ENCODE measurements around the gene ABLIM3. TPM values are rescaled to one million over a fixed set of nuclear protein-coding genes. Genes with fewer than 3 reads are reported as not detected.
A peak's percentile ranks its signal among the peaks of the same experiment; 100 is the strongest.

The ABLIM3 gene
- total and polyA plus RNA-seq, 9 of the 15 experiments (the other 6 are each of a cell fraction or from before 2014, with no cell fraction given) = 0.03 to 0.38 (median 0.11) TPM

DNA sequence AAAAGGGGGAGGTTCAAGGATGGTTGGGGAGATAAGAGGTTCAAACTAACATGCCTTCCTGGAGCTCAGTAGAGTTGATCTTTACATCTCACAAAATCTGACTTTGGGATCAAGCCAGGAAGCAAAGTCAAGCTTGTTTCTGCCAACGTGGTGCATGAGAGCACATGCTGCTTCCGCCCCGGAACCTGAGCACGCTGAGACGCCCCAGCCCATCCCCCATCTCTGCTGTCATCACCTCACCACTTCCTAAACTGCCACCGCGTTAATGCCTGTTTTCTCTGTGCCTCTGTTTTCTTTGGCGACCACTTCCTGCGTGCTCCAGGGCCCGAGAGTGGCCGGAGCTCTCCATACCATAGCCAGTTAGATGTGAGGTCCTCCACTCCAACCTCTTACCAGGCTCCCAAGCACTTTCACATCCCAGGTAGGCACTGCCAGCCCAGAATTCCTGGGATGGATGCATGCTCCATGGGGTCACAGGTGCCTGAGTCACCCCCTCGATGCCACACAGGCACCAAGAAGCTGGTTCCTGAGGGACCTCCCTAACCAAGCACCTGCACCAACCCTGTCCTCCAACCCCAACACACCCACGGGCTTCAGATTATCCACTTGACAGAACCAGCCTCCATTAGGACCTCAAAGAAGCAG lies 99.2 kb downstream of the ABLIM3 start (continued):
- TF ChIP-seq IRF9 (tag; IDR thresholded peaks at IDR 0.05) = no peak
- no peak for TF ChIP-seq SMARCB1 (IDR thresholded peaks at IDR 0.05; ENCODE audit: insufficient read length, low read depth)
- TF ChIP-seq BACH1 (tag; IDR thresholded peaks at IDR 0.05) = no peak
- TF ChIP-seq ILK (tag; IDR thresholded peaks at IDR 0.05; ENCODE audit: borderline replicate concordance, low read depth) = no peak
- TF ChIP-seq, protein P1, sequence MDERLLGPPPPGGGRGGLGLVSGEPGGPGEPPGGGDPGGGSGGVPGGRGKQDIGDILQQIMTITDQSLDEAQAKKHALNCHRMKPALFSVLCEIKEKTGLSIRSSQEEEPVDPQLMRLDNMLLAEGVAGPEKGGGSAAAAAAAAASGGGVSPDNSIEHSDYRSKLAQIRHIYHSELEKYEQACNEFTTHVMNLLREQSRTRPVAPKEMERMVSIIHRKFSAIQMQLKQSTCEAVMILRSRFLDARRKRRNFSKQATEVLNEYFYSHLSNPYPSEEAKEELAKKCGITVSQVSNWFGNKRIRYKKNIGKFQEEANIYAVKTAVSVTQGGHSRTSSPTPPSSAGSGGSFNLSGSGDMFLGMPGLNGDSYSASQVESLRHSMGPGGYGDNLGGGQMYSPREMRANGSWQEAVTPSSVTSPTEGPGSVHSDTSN (CRISPR knock-in tag; IDR thresholded peaks at IDR 0.05; ENCODE audit: low read depth) = no peak
- TF ChIP-seq, protein P1 (tag; conservative IDR thresholded peaks at IDR 0.05; ENCODE audit: low read depth) = peak; percentile 54
- no peak for TF ChIP-seq TBP (optimal IDR thresholded peaks at IDR 0.05; ENCODE audit: low read depth, low read length)
- no peak for TF ChIP-seq KAT2B (IDR thresholded peaks at IDR 0.05; ENCODE audit: low read depth, low read length)
- TF ChIP-seq GABPB2 (CRISPR knock-in tag; conservative IDR thresholded peaks at IDR 0.05) = no peak; the same call in 1 of the 2 replicates
- peak; percentile 42; the same call in 1 of the 2 replicates for TF ChIP-seq EP300 (IDR thresholded peaks at IDR 0.05; ENCODE audit: low read length)
- no peak for TF ChIP-seq NCOR1 (IDR thresholded peaks at IDR 0.05)
- TF ChIP-seq, protein P2, sequence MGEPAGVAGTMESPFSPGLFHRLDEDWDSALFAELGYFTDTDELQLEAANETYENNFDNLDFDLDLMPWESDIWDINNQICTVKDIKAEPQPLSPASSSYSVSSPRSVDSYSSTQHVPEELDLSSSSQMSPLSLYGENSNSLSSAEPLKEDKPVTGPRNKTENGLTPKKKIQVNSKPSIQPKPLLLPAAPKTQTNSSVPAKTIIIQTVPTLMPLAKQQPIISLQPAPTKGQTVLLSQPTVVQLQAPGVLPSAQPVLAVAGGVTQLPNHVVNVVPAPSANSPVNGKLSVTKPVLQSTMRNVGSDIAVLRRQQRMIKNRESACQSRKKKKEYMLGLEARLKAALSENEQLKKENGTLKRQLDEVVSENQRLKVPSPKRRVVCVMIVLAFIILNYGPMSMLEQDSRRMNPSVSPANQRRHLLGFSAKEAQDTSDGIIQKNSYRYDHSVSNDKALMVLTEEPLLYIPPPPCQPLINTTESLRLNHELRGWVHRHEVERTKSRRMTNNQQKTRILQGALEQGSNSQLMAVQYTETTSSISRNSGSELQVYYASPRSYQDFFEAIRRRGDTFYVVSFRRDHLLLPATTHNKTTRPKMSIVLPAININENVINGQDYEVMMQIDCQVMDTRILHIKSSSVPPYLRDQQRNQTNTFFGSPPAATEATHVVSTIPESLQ (CRISPR knock-in tag; IDR thresholded peaks at IDR 0.05) = no peak
- TF ChIP-seq KDM2B (CRISPR knock-in tag; IDR thresholded peaks at IDR 0.05) = no peak
- TF ChIP-seq TRIM24 (IDR thresholded peaks at IDR 0.05) = no peak
- TF ChIP-seq SREBF1 (IDR thresholded peaks at IDR 0.05; ENCODE audit: borderline replicate concordance, low read depth, low read length) = no peak
- no peak for TF ChIP-seq NR2C2 (CRISPR knock-in tag; IDR thresholded peaks at IDR 0.05)
- peak; percentile 55; the same call in 1 of the 2 replicates for TF ChIP-seq NR2C2 (tag; IDR thresholded peaks at IDR 0.05)
- TF ChIP-seq NCOA2 (IDR thresholded peaks at IDR 0.05; ENCODE audit: partially characterized antibody in 2 of 2) = no peak
- TF ChIP-seq MAZ (CRISPR knock-in tag; conservative IDR thresholded peaks at IDR 0.05 in 1 of 2, IDR thresholded peaks at IDR 0.05 in 1 of 2) = peak in 1 of 2 experiments; percentile 33; a peak in 1 of 4 replicates
- peak; percentile 30; the same call in 1 of the 2 replicates for TF ChIP-seq CTBP1 (IDR thresholded peaks at IDR 0.05; ENCODE audit: borderline replicate concordance)
- no peak for TF ChIP-seq ZNF699 (CRISPR knock-in tag; IDR thresholded peaks at IDR 0.05; ENCODE audit: insufficient replicate concordance)
- no peak for TF ChIP-seq SIN3A (IDR thresholded peaks at IDR 0.05; ENCODE audit: borderline replicate concordance in 2 of 2, control insufficient read depth in 1 of 2, low read depth in 2 of 2, low read length in 2 of 2)
- no peak for TF ChIP-seq POLR2AphosphoS2 (IDR thresholded peaks at IDR 0.05; ENCODE audit: low read length)
- no peak for TF ChIP-seq RB1 (IDR thresholded peaks at IDR 0.05; ENCODE audit: low read depth)

All from K562 (cell line).